HEK293 (cell line): Measurements from ENCODE around the gene PREX1.

Source experiments
- CTCF ChIA-PET: fragments of 350-600 bp; formaldehyde crosslinking; extraction: SDS; loops from one replicate; lab custom pipeline; 2021; ENCODE audit warnings: antibody characterized with exemption; lab: Yijun Ruan, JAX
- POLR2A ChIA-PET: fragments of 300-600 bp; formaldehyde crosslinking; extraction: SDS; loops from one replicate; lab custom pipeline; 2020; ENCODE audit warnings: antibody characterized with exemption, inconsistent platforms; lab: Yijun Ruan, JAX
- H3K27ac ChIP-seq: fragments of 200-500 bp; sonication (Bioruptor generic); 2 replicates; pipeline ENCODE4 v1.5.1; 2014; ENCODE audit warnings: low read depth, low read length, control low read depth, inconsistent platforms; ENCODE audit errors: extremely low read depth
- H3K36me3 ChIP-seq, 2 experiments: fragments of 200-500 bp in 1 of 2; sonication (Bioruptor generic) in 1 of 2; 1 replicate in 1 of 2; 2 replicates in 1 of 2; pipeline ENCODE4 v1.5.1; 2014 to 2017; ENCODE audit warnings: inconsistent platforms in 2 of 2, low read length in 2 of 2; ENCODE audit not compliant: control insufficient read depth in 2 of 2, insufficient read depth in 1 of 2
- H3K4me1 ChIP-seq: fragments of 200-500 bp; sonication (Bioruptor generic); 2 replicates; pipeline ENCODE4 v1.5.1; 2014; ENCODE audit warnings: mild to moderate bottlenecking, low read length, inconsistent platforms; ENCODE audit not compliant: control insufficient read depth, insufficient read depth
- H3K4me3 ChIP-seq: 2 replicates; pipeline ENCODE4 v1.5.1; 2011; ENCODE audit warnings: low read depth, mild to moderate bottlenecking, control low read depth, low read length, moderate library complexity
- H3K9me3 ChIP-seq: fragments of 200-500 bp; sonication (Bioruptor generic); 2 replicates; pipeline ENCODE4 v1.5.1; 2014; ENCODE audit warnings: low read depth, low read length, inconsistent platforms; ENCODE audit not compliant: control insufficient read depth, insufficient read depth
- KLF1 ChIP-seq: fragments of 450-650 bp; formaldehyde crosslinking; IDR thresholded peaks from 2 replicates; pipeline ENCODE4 v1.5.1; 2016; ENCODE audit warnings: missing biosample characterization, missing genetic modification characterization
- PATZ1 ChIP-seq: fragments of 450-650 bp; formaldehyde crosslinking; IDR thresholded peaks from 2 replicates; pipeline ENCODE4 v1.5.1; 2016; ENCODE audit warnings: missing biosample characterization, missing genetic modification characterization
- SP7 ChIP-seq: fragments of 450-650 bp; formaldehyde crosslinking; IDR thresholded peaks from 2 replicates; pipeline ENCODE4 v1.5.1; 2016; ENCODE audit warnings: missing biosample characterization, missing genetic modification characterization
- ZFP37 ChIP-seq: fragments of 450-650 bp; formaldehyde crosslinking; IDR thresholded peaks from 2 replicates; pipeline ENCODE4 v1.5.1; 2016; ENCODE audit warnings: missing biosample characterization, missing genetic modification characterization
- ZNF132 ChIP-seq: fragments of 450-650 bp; formaldehyde crosslinking; IDR thresholded peaks from 2 replicates; pipeline ENCODE4 v1.5.1; 2017; ENCODE audit warnings: missing biosample characterization, missing genetic modification characterization, borderline replicate concordance
- ZNF140 ChIP-seq: fragments of 450-650 bp; formaldehyde crosslinking; IDR thresholded peaks from 2 replicates; pipeline ENCODE4 v1.5.1; 2016; ENCODE audit warnings: missing biosample characterization, missing genetic modification characterization
- ZNF16 ChIP-seq: fragments of 450-650 bp; formaldehyde crosslinking; IDR thresholded peaks from 2 replicates; pipeline ENCODE4 v1.5.1; 2016; ENCODE audit warnings: low read depth, missing biosample characterization, missing genetic modification characterization
- ZNF302 ChIP-seq: fragments of 450-650 bp; formaldehyde crosslinking; IDR thresholded peaks from 2 replicates; pipeline ENCODE4 v1.5.1; 2016; ENCODE audit warnings: missing biosample characterization, missing genetic modification characterization, low read depth
- ZNF48 ChIP-seq: fragments of 450-650 bp; formaldehyde crosslinking; IDR thresholded peaks from 2 replicates; pipeline ENCODE4 v1.5.1; 2016; ENCODE audit warnings: missing biosample characterization, missing genetic modification characterization
- ZNF580 ChIP-seq: fragments of 450-650 bp; formaldehyde crosslinking; IDR thresholded peaks from 2 replicates; pipeline ENCODE4 v1.5.1; 2016; ENCODE audit warnings: missing biosample characterization, missing genetic modification characterization
- ZNF585B ChIP-seq: fragments of 450-650 bp; formaldehyde crosslinking; IDR thresholded peaks from 2 replicates; pipeline ENCODE4 v1.5.1; 2016; ENCODE audit warnings: missing biosample characterization, missing genetic modification characterization
- ZNF645 ChIP-seq: fragments of 450-650 bp; formaldehyde crosslinking; IDR thresholded peaks from 2 replicates; pipeline ENCODE4; 2016; ENCODE audit warnings: missing biosample characterization, missing genetic modification characterization
- ZSCAN30 ChIP-seq: fragments of 450-650 bp; IDR thresholded peaks from 2 replicates; pipeline ENCODE4 v1.5.1; 2018; ENCODE audit warnings: missing biosample characterization, mild to moderate bottlenecking, missing genetic modification characterization, moderate library complexity

Gene PREX1

GRCh38 chr20:48629069-48629959 is 198.5 kb downstream of the PREX1 start (continued):
- no peak for TF ChIP-seq ZNF585B (tag by site-specific recombination)
- TF ChIP-seq ZNF302 (tag by site-specific recombination), result no peak
- peak; percentile 83 for TF ChIP-seq ZNF16 (tag by site-specific recombination)

- Histone ChIP-seq H3K9me3 (no peaks in the 10 kb centered on the region), H3K4me1 (no peaks in the 10 kb centered on the region), H3K36me3 (no peaks in the 10 kb centered on the region), H3K27ac (no peak overlapping the region), H3K4me3 (no peak overlapping the region)
- TF ChIP-seq ZSCAN30 (tag by site-specific recombination), result no peak
- no peak for TF ChIP-seq ZFP37 (tag by site-specific recombination)
- no peak for TF ChIP-seq KLF1 (tag by site-specific recombination)
- TF ChIP-seq ZNF48 (tag by site-specific recombination), result no peak
- TF ChIP-seq ZNF580 (tag by site-specific recombination), result no peak
- no peak for TF ChIP-seq SP7 (tag by site-specific recombination)
- TF ChIP-seq PATZ1 (tag by site-specific recombination), result no peak
- no peak for TF ChIP-seq ZNF140 (tag by site-specific recombination)
- ChIA-PET POLR2A (no interaction called here), CTCF (interaction anchor here (0.7 kb wide), 1 partner anchor 8 kb away, joined by 3 read pairs; no protein-coding TSS in a partner anchor)
These were observed 200.1 kb downstream of the PREX1 start for GRCh38 chr20:48627737-48628128.

GRCh38 chr20:48626938-48627736 is 200.7 kb downstream of the PREX1 start:
- TF ChIP-seq ZNF132 (tag by site-specific recombination), result no peak
- no peak for TF ChIP-seq ZNF645
- TF ChIP-seq, all 188 proteins: peak for 0
- Histone ChIP-seq H3K36me3 (no peaks in the 10 kb centered on the region), H3K4me3 (no peak overlapping the region), H3K4me1 (no peaks in the 10 kb centered on the region), H3K9me3 (no peaks in the 10 kb centered on the region), H3K27ac (no peak overlapping the region)
- CTCF ChIA-PET, result interaction anchor here (0.7 to 1.9 kb wide), 2 partner anchors 8 kb away, joined by 3 to 5 read pairs; no protein-coding TSS in a partner anchor
- POLR2A ChIA-PET, result no interaction called here
